K562 (cell line): ENCODE results near the gene CCND3. TPM values are rescaled to one million over a fixed set of nuclear protein-coding genes. Genes with fewer than 3 reads are reported as not detected.

Experiments used
- BMI1 ChIP-seq: fragments of 150-350 bp; IDR thresholded peaks from 2 replicates; pipeline ENCODE4 v1.6.1; 2014; ENCODE audit warnings: low read length
- CHCHD3 ChIP-seq: fragments of 250-450 bp; sonication (Bioruptor Pico); IDR thresholded peaks from 2 replicates; pipeline ENCODE4 v2.1.2; 2022; ENCODE audit warnings: mild to moderate bottlenecking
- CSDE1 ChIP-seq, 2 experiments: fragments of 450-650 bp; IDR thresholded peaks; 2 replicates each; pipeline ENCODE4 v1.6.1; 2016; ENCODE audit warnings: mild to moderate bottlenecking in 1 of 2
- DPF2 ChIP-seq: fragments of 450-650 bp; IDR thresholded peaks from 2 replicates; pipeline ENCODE4 v1.6.1; 2016
- FOXJ3 ChIP-seq: sonication (generic); formaldehyde crosslinking; IDR thresholded peaks from 2 replicates; pipeline ENCODE4 v1.4.0; 2020; ENCODE audit warnings: mild to moderate bottlenecking, missing genetic modification reagents
- FOXM1 ChIP-seq, 2 experiments: fragments of 450-650 bp in 1 of 2; sonication (generic) in 1 of 2; formaldehyde crosslinking in 1 of 2; IDR thresholded peaks; 2 replicates each; pipeline versions ENCODE4 v1.6.1 to v1.9.0; 2017 to 2022; ENCODE audit warnings: low read depth in 2 of 2, mild to moderate bottlenecking in 2 of 2, missing genetic modification reagents in 1 of 2, moderate library complexity in 1 of 2
- KLF16 ChIP-seq: IDR thresholded peaks from 2 replicates; pipeline ENCODE4 v1.6.1; 2016; ENCODE audit warnings: antibody characterized with exemption
- LEF1 ChIP-seq: fragments of 450-650 bp; IDR thresholded peaks from 2 replicates; pipeline ENCODE4 v1.6.1; 2016; ENCODE audit warnings: mild to moderate bottlenecking
- MCM5 ChIP-seq: fragments of 450-650 bp; IDR thresholded peaks from 2 replicates; pipeline ENCODE4 v1.6.1; 2016; ENCODE audit warnings: low read depth
- NR1H2 ChIP-seq: sonication (generic); formaldehyde crosslinking; IDR thresholded peaks from 2 replicates; pipeline ENCODE4 v1.4.0; 2020; ENCODE audit warnings: mild to moderate bottlenecking, missing genetic modification reagents
- SUPT5H ChIP-seq: fragments of 450-650 bp; IDR thresholded peaks from 2 replicates; pipeline ENCODE4 v1.6.1; 2016
- ZNF175 ChIP-seq: fragments of 200-800 bp; sonication (Bioruptor generic); IDR thresholded peaks from 2 replicates; pipeline ENCODE4 v1.6.1; 2016; ENCODE audit warnings: low read depth, mild to moderate bottlenecking, missing genetic modification characterization, missing compliant biosample characterization
- polyA plus RNA-seq, 8 experiments: library from polyadenylated mRNA; depleted of rRNA in 4 of 8; stranded (reverse) in 5 of 8; unstranded in 3 of 8; fragments of >200 nt; fragmentation: Nextera tagmentation in 2 of 8; fragmentation: Illumina TruSeq in 1 of 8; extraction: Ambion mirVana in 2 of 8; extraction: Trizol in 1 of 8; gene quantifications; 2 replicates each; pipeline versions ENCODE4 v1.2.1 to v1.2.3, GENCODE V29; 2011 to 2014; ENCODE audit warnings: inconsistent platforms in 1 of 8, missing spikeins in 1 of 8
- total RNA-seq, 7 experiments: library from RNA; depleted of rRNA in 6 of 7; stranded (reverse); fragments of >200 nt in 6 of 7; fragmentation: Illumina TruSeq in 2 of 7; extraction: Trizol in 2 of 7; gene quantifications; 2 replicates each; pipeline versions ENCODE4 v1.2.1 to v1.2.3, GENCODE V29; 2011 to 2021; ENCODE audit warnings: low replicate concordance in 1 of 7
- TF ChIP-seq, protein P1 (sequence below): fragments of 250-450 bp; sonication (Bioruptor Pico); IDR thresholded peaks from 2 replicates; pipeline ENCODE4 v1.8.0; 2021; ENCODE audit warnings: moderate library complexity, mild to moderate bottlenecking, inconsistent platforms
- TF ChIP-seq, protein P2 (sequence below): fragments of 150-350 bp; IDR thresholded peaks from 2 replicates; pipeline ENCODE4 v1.6.1; 2014; ENCODE audit warnings: low read depth, mild to moderate bottlenecking, low read length, borderline replicate concordance
- TF ChIP-seq, protein P3 (sequence below), 2 experiments: fragments of 450-650 bp; IDR thresholded peaks; 2 replicates each; pipeline ENCODE4 v1.6.1; 2016; ENCODE audit warnings: mild to moderate bottlenecking in 2 of 2, borderline replicate concordance in 1 of 2, low read depth in 1 of 2, moderate library complexity in 1 of 2

The CCND3 gene
- total and polyA plus RNA-seq, 9 of the 15 experiments (the other 6 are each of a cell fraction or from before 2014, with no cell fraction given), result 21.5 to 204 (median 97.4) TPM

DNA sequence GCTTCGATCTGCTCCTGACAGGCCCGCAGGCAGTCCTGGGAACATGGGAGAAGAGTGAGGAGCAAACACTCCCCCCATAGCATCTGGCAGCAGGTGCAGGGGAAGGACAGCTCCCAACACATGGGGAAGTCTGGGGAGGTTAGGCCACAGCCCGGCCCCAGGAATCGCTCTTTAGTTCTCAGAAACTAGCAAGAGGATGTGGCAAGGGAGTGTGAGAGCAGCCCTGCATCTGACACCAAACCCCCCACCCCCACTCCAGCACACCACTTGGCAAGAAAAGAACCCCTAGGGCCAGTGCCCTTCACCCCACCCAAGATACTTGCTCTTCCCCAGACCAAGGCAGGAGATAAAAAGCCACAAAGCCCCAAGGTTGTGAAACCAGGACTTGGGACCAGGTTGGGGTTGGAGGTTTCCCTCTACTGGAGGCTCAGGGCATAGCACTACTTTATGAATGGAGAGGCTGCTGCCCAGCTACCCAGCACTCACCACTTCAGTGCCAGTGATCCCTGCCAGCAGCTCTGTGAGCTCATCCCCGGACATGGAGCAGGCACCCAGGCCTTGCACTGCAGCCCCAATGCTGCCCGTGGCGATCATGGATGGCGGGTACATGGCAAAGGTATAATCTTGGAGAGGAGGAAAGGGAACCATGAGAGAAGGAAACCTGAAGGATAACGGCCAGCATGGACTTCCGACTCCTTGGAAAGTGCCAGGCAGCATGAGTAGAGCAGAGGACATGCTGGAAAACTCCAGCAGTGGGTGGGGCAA lies 5.4 kb downstream of the CCND3 start (continued):
- TF ChIP-seq, protein P1, sequence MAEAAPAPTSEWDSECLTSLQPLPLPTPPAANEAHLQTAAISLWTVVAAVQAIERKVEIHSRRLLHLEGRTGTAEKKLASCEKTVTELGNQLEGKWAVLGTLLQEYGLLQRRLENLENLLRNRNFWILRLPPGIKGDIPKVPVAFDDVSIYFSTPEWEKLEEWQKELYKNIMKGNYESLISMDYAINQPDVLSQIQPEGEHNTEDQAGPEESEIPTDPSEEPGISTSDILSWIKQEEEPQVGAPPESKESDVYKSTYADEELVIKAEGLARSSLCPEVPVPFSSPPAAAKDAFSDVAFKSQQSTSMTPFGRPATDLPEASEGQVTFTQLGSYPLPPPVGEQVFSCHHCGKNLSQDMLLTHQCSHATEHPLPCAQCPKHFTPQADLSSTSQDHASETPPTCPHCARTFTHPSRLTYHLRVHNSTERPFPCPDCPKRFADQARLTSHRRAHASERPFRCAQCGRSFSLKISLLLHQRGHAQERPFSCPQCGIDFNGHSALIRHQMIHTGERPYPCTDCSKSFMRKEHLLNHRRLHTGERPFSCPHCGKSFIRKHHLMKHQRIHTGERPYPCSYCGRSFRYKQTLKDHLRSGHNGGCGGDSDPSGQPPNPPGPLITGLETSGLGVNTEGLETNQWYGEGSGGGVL (CRISPR knock-in tag), result no peak
- no peak for TF ChIP-seq MCM5
- TF ChIP-seq CSDE1 (IDR thresholded peaks at IDR 0.05), result no peak
- peak; percentile 16 for TF ChIP-seq SUPT5H
- no peak for TF ChIP-seq CHCHD3
- TF ChIP-seq FOXJ3 (CRISPR knock-in tag), result no peak
- TF ChIP-seq BMI1, result no peak
- TF ChIP-seq DPF2, result peak; percentile 91
- TF ChIP-seq, protein P2, sequence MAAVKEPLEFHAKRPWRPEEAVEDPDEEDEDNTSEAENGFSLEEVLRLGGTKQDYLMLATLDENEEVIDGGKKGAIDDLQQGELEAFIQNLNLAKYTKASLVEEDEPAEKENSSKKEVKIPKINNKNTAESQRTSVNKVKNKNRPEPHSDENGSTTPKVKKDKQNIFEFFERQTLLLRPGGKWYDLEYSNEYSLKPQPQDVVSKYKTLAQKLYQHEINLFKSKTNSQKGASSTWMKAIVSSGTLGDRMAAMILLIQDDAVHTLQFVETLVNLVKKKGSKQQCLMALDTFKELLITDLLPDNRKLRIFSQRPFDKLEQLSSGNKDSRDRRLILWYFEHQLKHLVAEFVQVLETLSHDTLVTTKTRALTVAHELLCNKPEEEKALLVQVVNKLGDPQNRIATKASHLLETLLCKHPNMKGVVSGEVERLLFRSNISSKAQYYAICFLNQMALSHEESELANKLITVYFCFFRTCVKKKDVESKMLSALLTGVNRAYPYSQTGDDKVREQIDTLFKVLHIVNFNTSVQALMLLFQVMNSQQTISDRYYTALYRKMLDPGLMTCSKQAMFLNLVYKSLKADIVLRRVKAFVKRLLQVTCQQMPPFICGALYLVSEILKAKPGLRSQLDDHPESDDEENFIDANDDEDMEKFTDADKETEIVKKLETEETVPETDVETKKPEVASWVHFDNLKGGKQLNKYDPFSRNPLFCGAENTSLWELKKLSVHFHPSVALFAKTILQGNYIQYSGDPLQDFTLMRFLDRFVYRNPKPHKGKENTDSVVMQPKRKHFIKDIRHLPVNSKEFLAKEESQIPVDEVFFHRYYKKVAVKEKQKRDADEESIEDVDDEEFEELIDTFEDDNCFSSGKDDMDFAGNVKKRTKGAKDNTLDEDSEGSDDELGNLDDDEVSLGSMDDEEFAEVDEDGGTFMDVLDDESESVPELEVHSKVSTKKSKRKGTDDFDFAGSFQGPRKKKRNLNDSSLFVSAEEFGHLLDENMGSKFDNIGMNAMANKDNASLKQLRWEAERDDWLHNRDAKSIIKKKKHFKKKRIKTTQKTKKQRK, result no peak
- TF ChIP-seq NR1H2 (CRISPR knock-in tag), result no peak
- TF ChIP-seq FOXM1 (IDR thresholded peaks at IDR 0.05; ENCODE audit: low read depth), result no peak
- TF ChIP-seq FOXM1 (CRISPR knock-in tag; IDR thresholded peaks at IDR 0.05; ENCODE audit: low read depth), result no peak
- TF ChIP-seq KLF16, result peak; percentile 92
- TF ChIP-seq ZNF175 (CRISPR knock-in tag), result peak; percentile 85
- TF ChIP-seq, protein P3, sequence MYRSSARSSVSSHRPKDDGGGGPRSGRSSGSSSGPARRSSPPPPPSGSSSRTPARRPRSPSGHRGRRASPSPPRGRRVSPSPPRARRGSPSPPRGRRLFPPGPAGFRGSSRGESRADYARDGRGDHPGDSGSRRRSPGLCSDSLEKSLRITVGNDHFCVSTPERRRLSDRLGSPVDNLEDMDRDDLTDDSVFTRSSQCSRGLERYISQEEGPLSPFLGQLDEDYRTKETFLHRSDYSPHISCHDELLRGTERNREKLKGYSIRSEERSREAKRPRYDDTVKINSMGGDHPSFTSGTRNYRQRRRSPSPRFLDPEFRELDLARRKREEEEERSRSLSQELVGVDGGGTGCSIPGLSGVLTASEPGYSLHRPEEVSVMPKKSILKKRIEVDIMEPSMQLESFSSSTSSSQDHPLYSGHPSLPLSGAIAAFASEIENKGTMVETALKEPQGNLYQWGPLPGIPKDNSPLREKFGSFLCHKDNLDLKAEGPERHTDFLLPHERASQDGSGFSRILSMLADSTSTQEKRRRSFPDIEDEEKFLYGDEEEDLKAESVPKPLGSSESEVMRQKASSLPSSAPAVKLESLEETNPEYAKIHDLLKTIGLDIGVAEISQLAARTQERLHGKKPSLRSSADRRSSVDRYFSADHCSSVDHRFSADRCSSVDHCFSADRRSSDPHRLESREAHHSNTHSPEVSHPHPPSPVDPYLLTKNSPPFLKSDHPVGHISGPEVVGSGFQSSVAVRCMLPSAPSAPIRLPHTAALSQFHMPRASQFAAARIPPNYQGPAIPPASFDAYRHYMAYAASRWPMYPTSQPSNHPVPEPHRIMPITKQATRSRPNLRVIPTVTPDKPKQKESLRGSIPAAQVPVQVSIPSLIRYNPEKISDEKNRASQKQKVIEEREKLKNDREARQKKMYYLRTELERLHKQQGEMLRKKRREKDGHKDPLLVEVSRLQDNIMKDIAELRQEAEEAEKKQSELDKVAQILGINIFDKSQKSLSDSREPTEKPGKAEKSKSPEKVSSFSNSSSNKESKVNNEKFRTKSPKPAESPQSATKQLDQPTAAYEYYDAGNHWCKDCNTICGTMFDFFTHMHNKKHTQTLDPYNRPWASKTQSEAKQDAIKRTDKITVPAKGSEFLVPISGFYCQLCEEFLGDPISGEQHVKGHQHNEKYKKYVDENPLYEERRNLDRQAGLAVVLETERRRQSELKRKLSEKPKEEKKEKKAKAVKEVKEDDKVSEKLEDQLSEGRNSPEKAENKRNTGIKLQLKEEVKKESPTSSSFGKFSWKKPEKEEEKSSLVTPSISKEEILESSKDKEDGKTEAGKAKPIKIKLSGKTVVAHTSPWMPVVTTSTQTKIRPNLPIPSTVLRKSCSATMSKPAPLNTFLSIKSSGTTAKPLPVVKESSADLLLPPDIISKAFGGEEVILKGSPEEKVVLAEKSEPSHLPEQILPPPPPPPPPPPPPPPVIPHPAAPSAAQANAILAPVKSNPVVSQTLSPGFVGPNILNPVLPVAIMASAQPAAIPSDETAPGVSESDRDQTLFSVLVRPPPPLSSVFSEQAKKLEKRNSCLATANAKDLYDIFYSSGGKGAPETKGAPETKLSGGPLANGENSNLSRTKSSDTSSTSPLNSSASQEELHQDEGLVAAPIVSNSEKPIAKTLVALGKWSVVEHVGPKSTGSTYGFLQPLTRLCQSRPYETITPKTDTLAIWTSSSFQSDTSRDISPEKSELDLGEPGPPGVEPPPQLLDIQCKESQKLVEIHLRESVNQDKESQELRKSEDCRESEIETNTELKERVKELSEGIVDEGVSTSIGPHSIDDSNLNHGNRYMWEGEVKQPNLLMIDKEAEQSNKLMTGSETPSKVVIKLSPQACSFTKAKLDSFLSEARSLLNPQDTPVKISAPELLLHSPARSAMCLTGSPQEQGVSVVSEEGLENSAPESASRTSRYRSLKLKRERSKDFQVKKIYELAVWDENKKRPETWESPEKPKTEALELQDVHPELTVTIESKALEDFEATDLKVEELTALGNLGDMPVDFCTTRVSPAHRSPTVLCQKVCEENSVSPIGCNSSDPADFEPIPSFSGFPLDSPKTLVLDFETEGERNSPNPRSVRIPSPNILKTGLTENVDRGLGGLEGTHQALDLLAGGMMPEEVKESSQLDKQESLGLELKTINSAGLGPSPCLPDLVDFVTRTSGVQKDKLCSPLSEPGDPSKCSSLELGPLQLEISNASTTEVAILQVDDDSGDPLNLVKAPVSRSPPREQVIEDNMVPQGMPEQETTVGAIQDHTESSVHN (IDR thresholded peaks at IDR 0.05; ENCODE audit: borderline replicate concordance in 1 of 2, low read depth in 1 of 2), result 0 out of 4 replicates have a peak, but pooled peaks of 1 of the 2 experiments have one; percentile 43
- peak; percentile 77 for TF ChIP-seq LEF1
